ENCODE results near the gene RCCD1. TPM values are rescaled to one million over a fixed set of nuclear protein-coding genes. Genes with fewer than 3 reads are reported as not detected.

Gene RCCD1
- total RNA-seq, 1 donor from 2014 or later = 23.0 TPM

- TF ChIP-seq CTCF (IDR thresholded peaks at IDR 0.05; ENCODE audit: unreplicated experiment) = no peak
- Mint-ChIP-seq H3K27me3 (no peaks in the 10 kb centered on the region), H3K36me3 (ENCODE audit: insufficient read depth) (peaks cover 16% of the 10 kb centered on the region), H3K4me3 (ENCODE audit: low read depth) (no peak overlapping the region), H3K27ac (no peak overlapping the region), H3K4me1 (ENCODE audit: low read depth) (peaks cover 5% of the 10 kb centered on the region), H3K9me3 (ENCODE audit: low read depth) (no peaks in the 10 kb centered on the region)
- DNase-seq (ENCODE audit: low spot score, unreplicated experiment) = no peak
Observed at GRCh38 chr15:90941038-90941437, 13.6 kb upstream of the RCCD1 start.

GRCh38 chr15:90942354-90943120 is 12.1 kb upstream of the RCCD1 start:
- TF ChIP-seq CTCF (IDR thresholded peaks at IDR 0.05; ENCODE audit: unreplicated experiment) = no peak
- no peak overlapping the region for H3K4me3 Mint-ChIP-seq (ENCODE audit: low read depth)
- H3K27ac Mint-ChIP-seq = no peak overlapping the region
- H3K36me3 Mint-ChIP-seq (ENCODE audit: insufficient read depth) = peaks cover 14% of the 10 kb centered on the region
- no peaks in the 10 kb centered on the region for H3K9me3 Mint-ChIP-seq (ENCODE audit: low read depth)
- no peak for DNase-seq (ENCODE audit: low spot score, unreplicated experiment)
- H3K27me3 Mint-ChIP-seq = no peaks in the 10 kb centered on the region
- no peaks in the 10 kb centered on the region for H3K4me1 Mint-ChIP-seq (ENCODE audit: low read depth)

- Mint-ChIP-seq H3K36me3 (ENCODE audit: insufficient read depth) (peaks cover 12% of the 10 kb centered on the region), H3K4me1 (ENCODE audit: low read depth) (no peaks in the 10 kb centered on the region), H3K27ac (no peak overlapping the region), H3K4me3 (ENCODE audit: low read depth) (no peak overlapping the region), H3K9me3 (ENCODE audit: low read depth) (no peaks in the 10 kb centered on the region), H3K27me3 (no peaks in the 10 kb centered on the region)
- no peak for DNase-seq (ENCODE audit: low spot score, unreplicated experiment)
- TF ChIP-seq CTCF (IDR thresholded peaks at IDR 0.05; ENCODE audit: unreplicated experiment) = no peak
Observed at GRCh38 chr15:90945091-90945490, 9.6 kb upstream of the RCCD1 start.

- Mint-ChIP-seq H3K4me1 (ENCODE audit: low read depth) (no peaks in the 10 kb centered on the region), H3K27ac (no peak overlapping the region), H3K27me3 (no peaks in the 10 kb centered on the region), H3K9me3 (ENCODE audit: low read depth) (no peaks in the 10 kb centered on the region), H3K36me3 (ENCODE audit: insufficient read depth) (peaks cover 7% of the 10 kb centered on the region), H3K4me3 (ENCODE audit: low read depth) (no peak overlapping the region)
- TF ChIP-seq CTCF (IDR thresholded peaks at IDR 0.05; ENCODE audit: unreplicated experiment) = no peak
- DNase-seq (ENCODE audit: low spot score, unreplicated experiment) = no peak
Observed at GRCh38 chr15:90946538-90946937, 8.1 kb upstream of the RCCD1 start.

GRCh38 chr15:90946941-90947576 is 7.6 kb upstream of the RCCD1 start:
- Mint-ChIP-seq H3K4me1 (ENCODE audit: low read depth) (no peaks in the 10 kb centered on the region), H3K27ac (no peak overlapping the region), H3K9me3 (ENCODE audit: low read depth) (no peaks in the 10 kb centered on the region), H3K36me3 (ENCODE audit: insufficient read depth) (peaks cover 10% of the 10 kb centered on the region), H3K4me3 (ENCODE audit: low read depth) (no peak overlapping the region), H3K27me3 (no peaks in the 10 kb centered on the region)
- no peak for TF ChIP-seq CTCF (IDR thresholded peaks at IDR 0.05; ENCODE audit: unreplicated experiment)
- no peak for DNase-seq (ENCODE audit: low spot score, unreplicated experiment)

Measured in progenitor cell of endocrine pancreas (in vitro differentiated cells).